Measurements from ENCODE around the gene BRINP1. TPM values are rescaled to one million over a fixed set of nuclear protein-coding genes. Genes with fewer than 3 reads are reported as not detected.

BRINP1 gene
- total and polyA plus RNA-seq, 8 donors: 0.04 to 0.19 (median 0.08) TPM; not detected in 3

- WGBS, 2 donors: 18 to 28% methylated on average over 2 of the region's 2 CpGs
- no peak overlapping the region for H3K27ac ChIP-seq
- DNase-seq (no peak), ATAC-seq (no peak), FAIRE-seq (no peak)
- no peaks in the 10 kb centered on the region for H3K9me3 ChIP-seq
- H3K36me3 ChIP-seq: no peaks in the 10 kb centered on the region
- no peaks in the 10 kb centered on the region for H3K27me3 ChIP-seq
- intact Hi-C loops (cut with DNase I): no loop called here
- no peak overlapping the region for H3K4me3 ChIP-seq
- H3K4me1 ChIP-seq: no peaks in the 10 kb centered on the region
- no peak for TF ChIP-seq CTCF (IDR thresholded peaks at IDR 0.05)
Measured at GRCh38 chr9:119400606-119401005, 31.4 kb upstream of the BRINP1 start.

- Histone ChIP-seq H3K9me3 (no peaks in the 10 kb centered on the region), H3K27ac (no peak overlapping the region), H3K27me3 (no peaks in the 10 kb centered on the region), H3K4me1 (no peaks in the 10 kb centered on the region), H3K36me3 (no peaks in the 10 kb centered on the region), H3K4me3 (no peak overlapping the region)
- DNase-seq (no peak), ATAC-seq (no peak), FAIRE-seq (no peak)
- intact Hi-C loops (cut with DNase I): no loop called here
- WGBS, 2 donors: 50 to 57% methylated on average over 2 of the region's 2 CpGs
- no peak for TF ChIP-seq CTCF (IDR thresholded peaks at IDR 0.05)
Measured at GRCh38 chr9:119398350-119398749, 29.1 kb upstream of the BRINP1 start.

GRCh38 chr9:119391878-119392277 lies 22.6 kb upstream of the BRINP1 start:
- Histone ChIP-seq H3K27ac (no peak overlapping the region), H3K27me3 (peaks cover 0 to under 1% (median 0%) of the 10 kb centered on the region in 4 donors), H3K36me3 (no peaks in the 10 kb centered on the region), H3K4me3 (no peak overlapping the region), H3K4me1 (no peaks in the 10 kb centered on the region), H3K9me3 (no peaks in the 10 kb centered on the region)
- ATAC-seq (no peak), DNase-seq (no peak), FAIRE-seq (no peak)
- no peak for TF ChIP-seq CTCF (IDR thresholded peaks at IDR 0.05)
- intact Hi-C loops (cut with DNase I): no loop called here

- no peak for DNase-seq
- no peak for ATAC-seq
- FAIRE-seq: no peak
Measured at GRCh38 chr9:119375892-119376291, 6.7 kb upstream of the BRINP1 start.

GRCh38 chr9:119372951-119373350 lies 3.7 kb upstream of the BRINP1 start:
- no peak for FAIRE-seq
- H3K27me3 ChIP-seq: peaks cover 0 to 17% (median 9%) of the 10 kb centered on the region in 4 donors
- H3K4me3 ChIP-seq: no peak overlapping the region
- H3K27ac ChIP-seq: no peak overlapping the region
- no peak for ATAC-seq
- 67 to 74% methylated on average over 2 of the region's 2 CpGs for WGBS, 2 donors
- H3K36me3 ChIP-seq: no peaks in the 10 kb centered on the region
- H3K9me3 ChIP-seq: no peaks in the 10 kb centered on the region
- no peak for TF ChIP-seq CTCF (IDR thresholded peaks at IDR 0.05)
- DNase-seq: no peak
- intact Hi-C loops (cut with DNase I): no loop called here
- H3K4me1 ChIP-seq: no peaks in the 10 kb centered on the region

More at GRCh38 chr9:119375892-119376291, 6.7 kb upstream of the BRINP1 start:
- H3K27me3 ChIP-seq: peaks cover 0 to 3% (median 0%) of the 10 kb centered on the region in 4 donors
- H3K9me3 ChIP-seq: no peaks in the 10 kb centered on the region
- no peaks in the 10 kb centered on the region for H3K36me3 ChIP-seq
- intact Hi-C loops (cut with DNase I): no loop called here
- no peak overlapping the region for H3K27ac ChIP-seq
- no peak for TF ChIP-seq CTCF (IDR thresholded peaks at IDR 0.05)
- no peak overlapping the region for H3K4me3 ChIP-seq
- no peaks in the 10 kb centered on the region for H3K4me1 ChIP-seq
- WGBS, 2 donors: 31 to 33% methylated on average over 3 of the region's 3 CpGs
